ENCODE results near the gene NUB1. TPM values are rescaled to one million over a fixed set of nuclear protein-coding genes. Genes with fewer than 3 reads are reported as not detected.

Gene NUB1
- total RNA-seq, 1 donor from 2014 or later = 52.4 TPM

GRCh38 chr7:151377406-151377805, 35.8 kb downstream of the NUB1 start:
- DNase-seq (ENCODE audit: low spot score) = no peak

DNA sequence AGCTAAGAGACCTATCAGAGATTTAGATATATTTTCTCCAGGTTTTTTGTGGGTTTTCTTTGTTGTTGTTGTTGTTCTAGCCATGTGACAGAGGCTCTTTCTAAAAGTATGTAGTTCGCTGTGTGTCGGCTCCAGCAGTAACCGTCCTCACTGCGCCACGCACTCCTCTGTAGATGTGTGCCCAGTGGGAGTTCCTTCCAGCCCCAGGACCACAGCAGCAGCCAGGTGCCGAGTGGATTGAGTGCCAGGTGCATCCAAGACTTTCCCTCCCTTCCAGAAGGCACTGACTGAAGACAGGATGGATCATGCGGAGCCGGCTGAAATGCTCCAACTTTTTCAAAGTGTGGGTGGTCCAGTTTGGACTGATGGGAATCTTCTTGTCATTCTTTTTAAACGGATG, 36.4 kb downstream of the NUB1 start:
- DNase-seq (ENCODE audit: low spot score) = no peak

DNA sequence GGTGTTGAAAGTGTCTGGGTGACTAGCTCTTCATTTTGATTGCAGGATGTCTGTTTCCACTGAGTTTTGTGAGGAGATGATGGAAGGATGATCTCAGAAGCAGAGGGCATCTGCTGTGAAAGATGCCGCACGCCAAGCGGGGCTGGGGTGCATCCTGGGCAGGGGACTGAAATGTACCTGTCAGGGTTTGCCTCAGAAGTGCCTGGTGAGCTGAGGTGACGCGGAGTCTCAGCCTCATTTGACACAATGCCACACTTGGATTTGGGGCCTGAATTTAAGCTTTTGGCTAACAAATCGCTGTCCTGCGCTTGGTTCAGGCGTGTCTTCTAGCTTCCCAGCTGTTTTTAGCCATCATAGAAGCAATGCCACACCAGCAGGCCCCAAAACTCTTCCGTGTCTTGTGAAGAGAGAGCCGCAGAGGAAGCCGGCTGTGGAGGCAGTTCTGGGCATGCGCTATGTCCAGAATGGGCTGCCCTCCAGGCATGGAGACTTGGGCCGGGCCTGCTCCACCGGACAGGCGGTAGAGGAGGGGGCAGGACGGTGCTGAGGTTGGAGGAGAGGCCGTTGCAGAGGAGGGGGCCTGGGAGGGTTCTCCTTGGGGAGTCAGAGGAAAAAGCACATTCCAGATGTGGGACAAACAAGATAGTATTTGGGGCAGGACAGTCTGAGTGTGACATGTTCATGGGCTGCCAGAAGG, 37.0 kb downstream of the NUB1 start:
- no peak for DNase-seq (ENCODE audit: low spot score)

- no peak for DNase-seq (ENCODE audit: low spot score)
These were observed 37.5 kb downstream of the NUB1 start for GRCh38 chr7:151379193-151379520.

DNA sequence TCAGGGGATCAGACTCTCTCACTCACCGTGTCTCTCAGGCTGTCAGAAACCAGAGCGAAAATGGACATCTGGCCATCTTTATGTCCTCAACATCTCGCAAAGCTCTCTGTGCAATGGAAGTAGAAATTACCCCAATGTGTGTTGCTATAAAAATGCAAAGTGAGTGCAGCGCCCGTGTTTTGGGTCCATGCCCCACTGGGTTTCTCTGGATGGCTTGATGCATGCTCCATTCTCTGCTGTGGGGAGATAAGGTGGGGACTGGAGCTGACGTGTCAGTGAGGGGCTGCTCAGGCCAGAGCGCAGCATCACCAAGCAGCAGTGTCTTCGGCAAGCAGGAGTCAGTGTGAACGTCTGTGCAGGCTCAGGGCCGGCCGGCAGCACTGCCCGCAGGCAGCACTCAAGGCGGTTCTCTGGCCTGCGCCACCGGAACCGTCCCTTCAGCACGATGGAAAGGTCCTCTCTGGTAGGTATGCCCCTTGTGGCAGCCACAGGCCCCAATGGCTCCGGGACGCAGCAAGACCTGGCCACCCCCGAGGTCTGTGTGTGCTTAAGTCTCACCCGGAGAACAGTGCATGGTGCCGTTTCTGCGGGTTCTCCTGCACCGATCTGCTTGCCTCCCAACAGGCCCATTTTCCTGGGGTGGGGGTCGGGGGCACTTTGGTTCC, 38.1 kb downstream of the NUB1 start:
- no peak for DNase-seq (ENCODE audit: low spot score)

- no peak for DNase-seq (ENCODE audit: low spot score)
These were observed 38.8 kb downstream of the NUB1 start for GRCh38 chr7:151380199-151381097.

DNA sequence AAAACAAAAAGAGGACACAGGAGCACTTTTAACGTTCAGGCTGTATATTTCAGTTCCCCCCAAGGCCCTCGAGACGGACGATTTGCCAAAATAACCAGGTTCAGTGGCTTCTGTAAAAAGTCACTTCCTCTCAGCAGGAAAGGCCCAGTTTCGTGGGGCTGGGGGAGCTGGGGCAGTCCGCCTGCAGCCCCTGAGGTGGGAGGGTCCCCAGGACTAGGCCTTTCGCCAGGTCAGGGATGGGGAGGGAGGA, 39.4 kb downstream of the NUB1 start:
- no peak for DNase-seq (ENCODE audit: low spot score)

DNA sequence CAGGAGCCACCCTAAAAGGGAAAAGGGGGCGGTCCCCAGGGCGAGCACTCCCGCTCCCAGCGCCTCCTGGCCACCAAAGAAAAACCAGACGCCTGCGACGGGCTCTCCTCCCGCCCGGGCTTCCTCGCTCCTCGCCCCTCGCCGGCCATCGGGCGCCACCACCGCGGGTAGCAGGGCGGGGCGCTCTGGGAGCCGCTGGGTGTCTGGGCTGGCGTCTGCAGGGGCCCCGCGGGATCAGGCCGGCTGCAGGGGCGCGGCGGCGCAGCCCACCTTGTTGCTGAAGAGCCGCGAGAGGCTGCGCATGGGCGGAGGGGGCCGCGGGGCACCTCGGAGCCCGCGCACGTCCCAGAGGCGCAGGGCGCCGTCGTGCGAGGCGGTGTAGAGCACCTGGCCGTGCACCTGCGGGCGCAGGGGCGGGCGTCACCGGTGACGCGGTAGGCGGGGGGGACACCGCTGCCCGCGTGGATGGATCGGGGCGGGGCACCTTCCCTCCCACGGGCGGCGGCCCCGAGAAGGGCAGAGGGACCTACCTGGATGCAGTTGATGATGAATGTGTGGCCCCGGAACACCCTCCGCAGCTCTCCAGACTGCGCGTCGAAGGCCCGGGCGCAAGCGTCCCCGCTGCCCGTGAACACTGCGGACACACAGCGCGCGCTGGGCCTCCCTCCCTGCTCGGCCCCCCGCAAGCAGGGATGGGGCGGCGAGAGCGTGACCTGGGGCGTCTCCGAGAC, 39.9 kb downstream of the NUB1 start:
- DNase-seq (ENCODE audit: low spot score) = no peak

DNA sequence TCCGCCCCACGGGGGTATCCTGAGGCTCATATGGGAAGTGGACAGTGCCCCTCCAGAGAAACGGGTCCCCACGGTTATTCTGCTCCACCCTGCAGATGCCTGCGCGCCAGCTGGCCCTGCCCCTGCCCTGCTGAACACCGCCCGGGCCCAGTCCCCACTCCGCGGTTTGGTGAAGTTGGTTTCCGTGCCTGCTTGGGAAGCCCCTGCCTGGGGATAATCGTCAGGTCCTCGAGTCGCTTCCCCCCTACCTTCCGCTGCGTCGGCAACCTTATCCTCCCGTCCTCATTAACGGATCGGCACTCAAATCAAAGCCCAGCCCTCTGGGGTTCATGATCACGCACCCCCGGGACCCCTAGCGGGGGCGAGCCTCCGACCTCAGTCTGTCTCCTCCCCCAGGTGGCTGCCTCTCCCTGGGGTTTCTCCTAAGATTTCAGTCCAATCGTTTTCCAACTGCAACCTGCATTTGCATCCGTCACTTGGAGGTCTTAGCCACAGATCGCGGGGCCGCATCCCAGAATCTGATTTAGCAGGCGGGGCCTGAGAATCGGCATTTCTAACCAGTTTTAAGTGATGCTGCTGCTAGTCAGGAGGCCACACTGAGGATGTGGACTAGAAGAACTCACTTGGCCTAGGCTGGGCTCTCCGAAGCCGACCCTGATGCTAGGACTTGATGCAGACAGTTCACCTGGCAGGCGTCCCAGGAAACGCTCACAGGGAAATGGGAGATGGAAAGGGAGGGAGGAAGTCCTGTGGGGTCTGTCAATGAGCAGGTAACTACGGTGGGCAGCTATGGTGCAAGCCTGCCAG, 40.7 kb downstream of the NUB1 start:
- DNase-seq (ENCODE audit: low spot score) = no peak

- DNase-seq (ENCODE audit: low spot score) = no peak
These were observed 42.2 kb downstream of the NUB1 start for GRCh38 chr7:151383638-151384351.

DNA sequence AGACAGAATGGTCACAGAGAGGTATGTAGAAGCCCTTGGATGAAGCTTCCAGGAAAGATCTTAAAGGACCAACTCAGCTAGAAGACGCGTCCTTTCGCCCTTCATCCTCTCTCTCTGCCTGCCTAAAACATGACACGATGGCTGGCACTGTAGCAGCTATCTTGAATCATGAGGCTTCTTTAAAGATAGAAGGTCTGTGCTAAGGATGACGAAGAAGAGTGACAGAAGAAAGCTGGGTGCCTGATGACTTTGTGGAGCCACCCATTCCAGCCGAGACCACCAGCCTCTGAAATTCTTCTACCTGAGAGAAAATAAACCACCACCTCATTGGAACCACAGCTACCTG, 42.7 kb downstream of the NUB1 start:
- no peak for DNase-seq (ENCODE audit: low spot score)

DNA sequence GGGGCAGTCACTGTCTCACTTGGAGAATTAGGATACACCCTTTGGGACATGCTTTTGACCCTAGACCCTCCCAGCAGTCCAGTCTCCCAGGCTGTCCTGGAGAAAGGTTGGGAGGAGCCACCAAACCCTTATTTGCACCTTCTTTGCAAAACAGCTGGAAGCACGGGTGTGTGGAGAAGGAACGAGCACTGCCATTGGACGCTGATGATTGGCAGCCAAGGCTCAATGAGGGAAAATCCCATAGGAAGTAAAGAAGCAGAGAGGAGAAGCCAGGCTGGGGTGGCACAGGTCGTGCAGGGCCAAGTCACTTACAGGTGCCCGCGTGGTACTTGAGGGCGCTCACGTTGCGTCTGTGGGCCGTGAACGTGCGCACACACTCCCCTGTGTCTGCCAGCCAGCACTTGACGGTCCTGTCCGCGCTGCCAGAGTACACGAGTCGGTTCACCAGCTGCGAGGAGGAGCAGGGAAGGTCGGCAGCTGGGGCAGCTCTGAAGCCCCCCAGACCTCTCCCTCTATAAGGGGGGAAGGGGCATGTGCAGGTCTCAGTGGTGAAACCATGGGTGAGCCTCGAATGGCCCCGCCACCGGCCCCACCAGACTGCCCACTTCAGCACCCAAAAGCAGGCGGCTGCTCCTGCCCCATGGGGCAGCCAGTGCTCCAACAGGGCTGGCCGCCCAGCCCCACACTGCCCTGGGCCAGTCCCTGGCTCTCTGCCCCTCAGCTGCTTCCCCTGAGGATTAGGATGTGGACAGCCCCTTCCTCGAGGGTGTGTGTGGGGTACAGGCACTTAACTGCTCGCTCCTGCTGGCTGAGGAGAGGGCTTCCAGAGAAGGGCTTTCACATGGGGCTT, 43.4 kb downstream of the NUB1 start:
- no peak for DNase-seq (ENCODE audit: low spot score)

GRCh38 chr7:151385626-151386300, 44.2 kb downstream of the NUB1 start:
- DNase-seq (ENCODE audit: low spot score) = no peak

DNA sequence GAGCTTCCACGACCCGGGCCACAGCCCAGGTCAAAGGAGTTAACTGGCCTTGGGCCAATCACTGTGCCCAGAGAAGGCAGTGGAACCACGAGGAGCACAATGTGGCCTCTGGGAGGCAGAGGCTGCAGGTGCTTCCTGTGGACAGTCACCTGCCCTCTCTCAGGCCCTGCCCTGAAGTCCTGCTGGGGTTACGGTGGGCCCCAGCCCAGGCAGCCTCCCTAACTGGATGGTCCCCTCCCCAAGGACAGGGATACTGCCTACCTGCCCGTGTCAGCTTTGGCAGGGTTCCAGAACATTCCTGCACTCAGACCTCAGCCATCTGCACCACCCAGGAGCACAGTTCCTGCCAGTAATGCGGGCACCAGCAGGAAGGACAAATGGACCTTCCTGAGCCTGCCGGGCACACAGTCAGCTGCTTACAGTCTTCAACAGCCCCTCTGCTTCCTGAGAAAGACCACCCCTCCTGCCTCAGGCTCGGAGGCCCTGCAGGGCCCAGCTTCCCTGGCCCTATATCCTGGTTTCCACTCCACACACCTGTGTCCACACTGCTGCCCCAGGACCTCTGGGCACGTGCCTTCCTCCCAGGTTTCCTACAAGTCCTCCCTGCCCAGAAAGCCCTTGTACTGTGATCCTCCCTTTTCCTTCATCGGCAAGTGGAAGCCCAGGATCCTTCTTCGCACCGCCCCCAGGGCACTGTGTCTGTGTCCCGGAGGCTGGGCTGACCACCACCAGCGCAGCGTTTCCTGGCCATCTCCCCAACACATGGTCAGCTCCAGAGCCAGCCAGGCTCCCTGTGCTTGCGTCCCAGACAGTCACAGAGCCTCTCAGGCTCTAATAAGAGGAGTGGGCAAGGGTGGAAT, 44.9 kb downstream of the NUB1 start:
- no peak for DNase-seq (ENCODE audit: low spot score)

DNA sequence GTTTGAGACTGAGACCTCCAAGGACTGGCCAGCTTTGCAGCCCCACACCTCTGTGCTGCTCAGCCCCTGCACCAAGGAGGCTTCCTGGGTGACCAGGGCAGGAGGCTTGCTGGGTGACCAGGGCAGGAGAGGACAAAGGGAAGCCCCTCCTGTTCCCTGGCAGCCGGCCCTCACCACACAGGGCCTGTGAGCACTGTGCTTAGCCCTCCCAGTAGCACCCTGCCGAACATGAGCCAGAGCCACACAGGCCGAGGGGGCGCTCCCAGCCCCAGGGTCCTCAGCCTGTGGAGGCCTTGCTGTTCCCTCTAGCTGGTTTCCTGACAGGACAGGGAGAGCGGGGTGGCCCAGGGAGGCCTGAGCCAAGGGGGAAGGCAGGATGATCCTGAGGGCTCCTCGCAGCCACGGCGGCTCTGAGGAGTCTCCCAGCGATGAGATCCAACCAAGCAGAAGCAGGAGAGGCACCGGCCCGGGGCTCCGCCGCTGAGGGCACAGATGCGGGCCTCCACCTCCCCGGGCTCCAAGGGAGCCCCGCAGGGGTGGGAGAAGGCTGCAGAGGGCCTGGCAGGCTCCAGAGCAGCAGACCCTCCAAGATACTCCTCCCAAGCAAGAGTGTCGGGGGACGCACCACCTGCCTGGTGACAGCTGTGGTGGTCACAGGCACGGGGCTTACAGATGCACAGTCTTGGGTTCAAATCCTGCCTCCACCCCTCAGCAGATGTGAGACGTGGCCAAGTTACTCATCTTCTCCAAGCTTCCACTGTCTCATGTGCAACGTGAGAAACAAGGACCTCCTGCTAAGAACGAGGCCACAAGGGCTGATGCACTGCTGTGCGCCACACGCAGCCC, 45.8 kb downstream of the NUB1 start:
- no peak for DNase-seq (ENCODE audit: low spot score)

DNA sequence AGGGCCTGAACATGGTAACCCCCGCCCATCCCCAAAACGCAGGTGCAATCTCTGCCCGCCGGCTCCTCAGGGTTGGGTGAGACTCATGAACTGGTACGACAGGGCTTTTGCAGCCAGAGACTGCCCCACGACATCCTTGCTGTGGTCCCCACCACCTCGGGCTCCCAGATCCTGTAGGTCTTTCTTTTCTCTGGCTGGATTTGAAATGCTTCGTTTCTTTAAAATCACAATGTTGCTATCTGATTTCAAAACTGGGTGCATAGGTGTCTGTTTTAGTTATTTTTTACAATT, 46.3 kb downstream of the NUB1 start:
- no peak for DNase-seq (ENCODE audit: low spot score)

DNA sequence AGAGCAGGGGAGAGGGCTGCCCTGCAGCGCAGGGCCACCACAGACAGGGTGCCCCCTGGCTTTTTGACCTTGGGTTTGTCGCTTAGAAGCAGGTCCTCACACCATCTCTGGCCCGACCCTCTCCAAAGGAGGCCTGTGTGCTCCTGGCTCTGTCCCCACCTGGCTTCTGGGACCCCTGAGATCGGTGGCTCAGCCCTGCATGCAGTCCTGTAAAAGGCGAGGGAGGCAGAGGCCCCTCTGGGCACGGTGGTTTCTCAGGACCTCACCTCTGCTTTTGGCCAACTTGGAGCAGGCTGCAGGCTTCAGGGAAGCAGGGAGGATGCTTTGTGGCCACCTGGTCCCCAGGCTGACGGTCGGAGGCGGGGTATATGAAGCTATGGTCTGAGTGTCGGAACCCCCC, 46.8 kb downstream of the NUB1 start:
- DNase-seq (ENCODE audit: low spot score) = no peak
